ENCODE data around the gene NUAK2.
A peak's percentile ranks its signal among the peaks of the same experiment; 100 is the strongest.

The NUAK2 gene

DNA sequence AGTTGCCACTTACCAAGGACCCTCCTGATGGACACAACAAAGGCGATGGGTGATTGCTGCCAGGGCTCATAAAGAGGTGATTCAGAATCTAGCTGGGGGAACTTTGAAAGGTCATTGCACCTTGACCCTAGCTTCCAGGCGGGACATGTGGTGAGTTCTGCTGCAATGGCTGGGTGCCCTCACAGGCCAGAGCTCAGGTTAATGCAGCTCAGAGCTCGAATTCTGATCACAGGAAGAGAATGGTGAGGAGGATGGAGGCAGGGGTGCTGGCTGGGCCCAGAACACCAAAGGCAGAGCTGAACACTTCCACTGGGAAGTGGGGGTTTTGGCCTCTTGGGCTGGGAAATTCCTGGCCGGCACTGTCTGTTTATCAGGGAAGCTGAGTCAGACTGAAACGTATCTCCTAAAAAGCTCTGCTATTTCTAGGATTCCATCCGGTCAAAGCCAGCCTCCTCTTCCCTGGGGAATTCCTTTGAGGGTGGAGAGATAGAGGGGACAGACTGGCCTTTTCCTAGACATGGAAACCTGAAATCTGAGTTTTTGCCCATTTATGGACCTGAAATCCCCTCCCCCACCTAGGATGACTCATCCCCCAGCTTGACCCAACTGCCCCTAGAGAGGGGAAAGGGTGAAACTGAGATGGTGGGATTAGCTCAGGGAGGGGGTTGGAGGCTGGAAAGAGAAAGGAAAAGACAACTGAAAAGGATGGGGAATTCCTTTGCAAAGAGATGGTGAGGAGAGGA lies 27.2 kb downstream of the NUAK2 start:
- Histone ChIP-seq H3K9ac (ENCODE audit: low read depth, low read length) (peak overlapping the region; percentile 60), H3K27me3 (ENCODE audit: control insufficient read depth, insufficient read depth, low read length) (no peaks in the 10 kb centered on the region), H3K36me3 (ENCODE audit: control insufficient read depth, insufficient read depth, low read length) (no peaks in the 10 kb centered on the region), H3K4me3 (ENCODE audit: low read depth, low read length) (no peak overlapping the region; the same call in 1 of the 2 replicates), H3K27ac (ENCODE audit: low read depth, low read length) (peak overlapping the region; percentile 100), H3K4me1 (ENCODE audit: control insufficient read depth, insufficient read depth, low read length) (peaks cover 42% of the 10 kb centered on the region), H3K9me3 (ENCODE audit: control insufficient read depth, insufficient read depth, low read length) (no peaks in the 10 kb centered on the region)

DNA sequence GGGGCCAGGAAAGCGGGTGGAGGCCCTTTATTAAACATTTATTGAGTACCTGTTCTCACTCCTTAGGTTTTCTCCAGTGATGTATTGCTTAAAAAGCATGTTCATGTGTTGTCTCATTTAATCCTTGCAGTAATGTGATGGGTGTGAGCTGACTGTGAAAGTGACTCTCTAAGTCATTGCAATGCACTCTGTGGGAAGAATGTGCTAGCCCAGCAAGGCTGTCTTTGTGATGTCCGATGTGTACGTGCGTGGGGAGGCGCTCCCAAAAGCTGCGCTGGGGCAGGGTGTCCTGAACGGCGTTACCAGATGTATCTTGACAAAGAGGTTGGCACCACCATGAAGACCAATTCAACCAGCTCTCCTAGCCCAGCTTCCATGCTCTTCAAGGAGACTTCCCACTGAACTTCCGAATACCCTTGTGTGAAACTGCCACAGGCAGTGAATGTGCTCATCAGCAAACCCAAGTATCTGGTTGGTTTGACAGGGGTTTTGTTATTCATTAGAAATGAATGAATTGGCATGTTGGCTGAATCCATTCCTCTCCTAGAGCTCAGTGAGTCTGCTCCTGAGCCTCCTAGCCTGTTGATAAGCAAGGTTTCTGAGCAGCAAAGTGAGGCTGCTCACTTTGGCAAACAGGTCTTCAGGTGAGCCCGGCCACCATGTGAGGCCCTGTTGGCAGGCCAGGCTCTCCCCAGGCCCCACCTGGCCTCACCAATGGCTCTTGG lies 28.0 kb downstream of the NUAK2 start:
- H3K4me3 ChIP-seq (ENCODE audit: low read depth, low read length) = no peak overlapping the region
- peaks cover 37% of the 10 kb centered on the region for H3K4me1 ChIP-seq (ENCODE audit: control insufficient read depth, insufficient read depth, low read length)
- H3K9ac ChIP-seq (ENCODE audit: low read depth, low read length) = peak overlapping the region; percentile 37
- H3K27ac ChIP-seq (ENCODE audit: low read depth, low read length) = peak overlapping the region; percentile 100
- no peaks in the 10 kb centered on the region for H3K36me3 ChIP-seq (ENCODE audit: control insufficient read depth, insufficient read depth, low read length)
- H3K9me3 ChIP-seq (ENCODE audit: control insufficient read depth, insufficient read depth, low read length) = no peaks in the 10 kb centered on the region
- no peaks in the 10 kb centered on the region for H3K27me3 ChIP-seq (ENCODE audit: control insufficient read depth, insufficient read depth, low read length)

DNA sequence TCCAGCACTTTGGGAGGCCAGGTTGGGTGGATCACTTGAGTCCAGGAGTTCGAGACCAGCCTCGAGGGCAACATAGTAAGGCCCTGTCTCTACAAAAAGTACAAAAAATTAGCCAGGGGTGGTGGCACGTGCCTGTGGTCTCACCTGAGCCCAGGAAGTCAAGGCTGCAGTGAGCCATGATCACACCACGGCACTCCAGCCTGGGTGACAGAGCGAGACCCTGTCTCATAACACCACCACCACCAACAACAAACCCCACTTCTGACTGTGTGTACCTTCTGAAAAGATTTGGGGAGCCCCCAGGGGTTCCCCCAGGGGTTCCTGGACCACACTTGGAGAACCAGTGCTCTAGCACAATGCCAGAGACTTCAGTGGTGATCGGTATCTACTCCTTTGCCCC lies 29.9 kb downstream of the NUAK2 start:
- H3K4me3 ChIP-seq (ENCODE audit: low read depth, low read length) = no peak overlapping the region
- H3K36me3 ChIP-seq (ENCODE audit: control insufficient read depth, insufficient read depth, low read length) = no peaks in the 10 kb centered on the region
- H3K27ac ChIP-seq (ENCODE audit: low read depth, low read length) = no peak overlapping the region
- H3K9me3 ChIP-seq (ENCODE audit: control insufficient read depth, insufficient read depth, low read length) = no peaks in the 10 kb centered on the region
- peaks cover 36% of the 10 kb centered on the region for H3K4me1 ChIP-seq (ENCODE audit: control insufficient read depth, insufficient read depth, low read length)
- no peaks in the 10 kb centered on the region for H3K27me3 ChIP-seq (ENCODE audit: control insufficient read depth, insufficient read depth, low read length)
- no peak overlapping the region for H3K9ac ChIP-seq (ENCODE audit: low read depth, low read length)

DNA sequence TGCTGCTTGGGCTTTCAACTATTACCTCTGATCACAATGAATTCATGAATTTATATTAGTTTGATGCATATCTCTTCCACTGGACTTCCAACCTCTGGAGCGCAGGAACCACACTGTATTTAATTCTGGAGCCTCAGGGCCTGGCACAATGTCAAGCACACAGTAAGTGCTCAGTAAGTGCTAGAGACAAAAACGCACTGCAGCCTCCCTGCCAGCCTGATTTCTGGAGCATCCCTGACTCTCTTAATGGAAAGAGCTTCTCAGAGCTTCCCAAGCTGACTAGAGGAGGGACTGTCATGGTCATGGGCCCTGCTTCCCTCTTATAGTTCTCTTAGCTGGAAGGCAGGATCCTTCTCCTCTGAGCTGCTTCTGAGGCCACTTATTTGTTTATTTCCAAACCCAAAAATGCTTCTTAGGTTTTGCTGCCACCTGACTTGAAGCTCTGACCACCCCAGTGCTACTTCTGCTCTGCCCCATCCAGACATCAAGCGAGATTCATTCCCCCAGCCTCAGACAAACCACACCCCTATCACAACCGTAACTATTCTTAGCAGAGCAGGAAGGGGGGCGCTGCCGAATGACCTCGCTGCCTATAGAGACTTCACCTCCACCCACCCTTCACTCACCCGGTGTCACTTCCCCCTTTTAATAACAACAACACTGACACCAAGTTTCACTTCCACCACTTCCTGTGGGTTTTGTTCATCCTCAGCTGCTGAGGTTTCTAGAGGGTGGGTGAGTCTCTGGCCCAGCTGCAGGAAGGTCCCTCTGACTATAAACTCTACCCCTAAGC lies 33.6 kb downstream of the NUAK2 start:
- no peak overlapping the region for H3K4me3 ChIP-seq (ENCODE audit: low read depth, low read length)
- H3K9me3 ChIP-seq (ENCODE audit: control insufficient read depth, insufficient read depth, low read length) = no peaks in the 10 kb centered on the region
- H3K27ac ChIP-seq (ENCODE audit: low read depth, low read length) = peak overlapping the region; percentile 28
- H3K27me3 ChIP-seq (ENCODE audit: control insufficient read depth, insufficient read depth, low read length) = no peaks in the 10 kb centered on the region
- H3K9ac ChIP-seq (ENCODE audit: low read depth, low read length) = no peak overlapping the region
- peaks cover 34% of the 10 kb centered on the region for H3K4me1 ChIP-seq (ENCODE audit: control insufficient read depth, insufficient read depth, low read length)
- H3K36me3 ChIP-seq (ENCODE audit: control insufficient read depth, insufficient read depth, low read length) = no peaks in the 10 kb centered on the region

DNA sequence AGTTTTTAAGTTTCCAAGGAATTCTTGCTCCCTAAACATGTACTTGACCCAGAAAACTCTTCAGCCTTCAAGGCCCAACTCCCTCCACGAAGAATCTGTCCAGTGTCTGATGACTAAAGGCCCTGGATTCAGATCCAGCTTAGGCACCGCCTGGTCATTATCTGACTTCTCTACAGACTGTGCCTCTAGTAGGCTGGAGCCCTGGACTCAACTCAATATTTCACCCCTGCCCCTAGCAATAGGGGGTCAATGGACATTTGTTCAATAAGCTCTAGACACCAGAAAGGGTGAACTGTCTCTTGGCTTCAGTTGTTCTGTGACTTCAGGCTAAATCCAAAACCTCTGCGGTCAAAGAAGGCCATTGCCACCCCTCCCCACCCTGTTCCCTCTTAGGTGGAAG lies 34.5 kb downstream of the NUAK2 start:
- H3K9me3 ChIP-seq (ENCODE audit: control insufficient read depth, insufficient read depth, low read length) = no peaks in the 10 kb centered on the region
- H3K4me3 ChIP-seq (ENCODE audit: low read depth, low read length) = no peak overlapping the region
- no peak overlapping the region for H3K9ac ChIP-seq (ENCODE audit: low read depth, low read length)
- H3K27me3 ChIP-seq (ENCODE audit: control insufficient read depth, insufficient read depth, low read length) = no peaks in the 10 kb centered on the region
- peaks cover 34% of the 10 kb centered on the region for H3K4me1 ChIP-seq (ENCODE audit: control insufficient read depth, insufficient read depth, low read length)
- H3K27ac ChIP-seq (ENCODE audit: low read depth, low read length) = no peak overlapping the region
- no peaks in the 10 kb centered on the region for H3K36me3 ChIP-seq (ENCODE audit: control insufficient read depth, insufficient read depth, low read length)

DNA sequence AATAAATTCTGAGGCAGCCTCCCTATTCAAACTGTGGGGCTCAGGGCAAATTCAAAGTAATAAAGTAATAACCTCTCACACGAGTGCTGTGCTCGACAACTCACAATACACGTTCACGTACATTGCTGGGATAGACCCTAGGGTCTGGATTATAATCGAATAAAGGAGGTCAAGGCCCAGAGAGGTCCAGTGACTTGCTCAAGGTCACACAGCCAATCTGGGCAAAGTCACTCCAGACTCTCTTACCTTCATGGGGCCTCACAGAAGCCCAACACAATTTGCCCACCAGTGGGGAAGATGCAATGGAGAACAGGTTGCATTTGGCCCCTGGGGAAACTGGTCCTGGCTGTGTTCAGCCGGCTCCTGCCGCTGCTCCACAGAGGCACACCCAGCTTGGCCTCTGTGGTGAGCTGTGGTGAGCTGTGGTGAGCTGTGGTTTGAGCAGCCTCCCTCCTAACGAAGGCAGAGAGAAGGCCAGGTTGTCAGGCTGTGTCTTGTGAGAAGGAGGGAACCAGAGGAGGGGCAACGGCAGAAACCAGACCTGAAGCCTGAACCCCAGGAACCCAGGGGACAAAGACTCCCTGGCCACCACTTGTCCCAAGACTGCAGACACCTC lies 35.1 kb downstream of the NUAK2 start:
- H3K4me1 ChIP-seq (ENCODE audit: control insufficient read depth, insufficient read depth, low read length) = peaks cover 34% of the 10 kb centered on the region
- H3K4me3 ChIP-seq (ENCODE audit: low read depth, low read length) = no peak overlapping the region
- no peaks in the 10 kb centered on the region for H3K9me3 ChIP-seq (ENCODE audit: control insufficient read depth, insufficient read depth, low read length)
- H3K9ac ChIP-seq (ENCODE audit: low read depth, low read length) = no peak overlapping the region
- H3K27me3 ChIP-seq (ENCODE audit: control insufficient read depth, insufficient read depth, low read length) = no peaks in the 10 kb centered on the region
- H3K27ac ChIP-seq (ENCODE audit: low read depth, low read length) = peak overlapping the region; percentile 54
- no peaks in the 10 kb centered on the region for H3K36me3 ChIP-seq (ENCODE audit: control insufficient read depth, insufficient read depth, low read length)

DNA sequence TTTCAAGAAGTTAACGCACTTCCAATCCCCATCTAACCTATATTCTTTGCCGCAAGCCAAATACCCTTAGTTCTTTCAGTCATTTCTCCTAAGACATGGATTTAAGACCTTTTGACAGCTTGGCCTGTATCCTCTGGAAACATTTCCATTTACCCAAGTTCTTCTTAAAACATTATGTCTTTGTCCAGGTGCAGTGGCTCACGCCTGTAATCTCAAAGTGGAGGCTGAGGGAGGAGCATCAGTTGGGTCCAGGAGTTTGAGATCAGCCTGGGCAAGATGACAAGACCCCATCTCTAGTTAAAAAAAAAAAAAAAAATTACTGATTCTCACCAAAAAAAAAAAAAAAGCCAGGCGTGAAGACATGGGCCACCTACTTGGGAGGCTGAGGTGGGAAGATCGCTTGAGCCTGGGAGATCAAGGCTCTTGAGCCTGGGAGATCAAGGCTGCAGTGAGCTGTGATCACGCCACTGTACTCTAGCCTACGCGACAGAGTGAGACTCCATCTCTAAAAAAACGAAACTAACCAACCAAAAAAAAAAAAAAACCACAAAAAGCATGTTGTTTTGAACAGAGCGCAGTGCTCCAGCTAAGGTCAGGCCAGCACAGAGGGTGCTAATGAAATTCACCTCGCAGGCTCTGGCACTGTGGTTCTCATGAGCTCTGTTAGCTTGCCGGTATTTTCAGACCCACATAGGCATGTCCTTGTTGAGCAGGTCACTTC lies 36.0 kb downstream of the NUAK2 start:
- H3K9me3 ChIP-seq (ENCODE audit: control insufficient read depth, insufficient read depth, low read length) = no peaks in the 10 kb centered on the region
- H3K36me3 ChIP-seq (ENCODE audit: control insufficient read depth, insufficient read depth, low read length) = no peaks in the 10 kb centered on the region
- no peaks in the 10 kb centered on the region for H3K27me3 ChIP-seq (ENCODE audit: control insufficient read depth, insufficient read depth, low read length)
- H3K4me3 ChIP-seq (ENCODE audit: low read depth, low read length) = no peak overlapping the region
- H3K4me1 ChIP-seq (ENCODE audit: control insufficient read depth, insufficient read depth, low read length) = peaks cover 34% of the 10 kb centered on the region
- peak overlapping the region; percentile 89 for H3K27ac ChIP-seq (ENCODE audit: low read depth, low read length)
- no peak overlapping the region for H3K9ac ChIP-seq (ENCODE audit: low read depth, low read length)

DNA sequence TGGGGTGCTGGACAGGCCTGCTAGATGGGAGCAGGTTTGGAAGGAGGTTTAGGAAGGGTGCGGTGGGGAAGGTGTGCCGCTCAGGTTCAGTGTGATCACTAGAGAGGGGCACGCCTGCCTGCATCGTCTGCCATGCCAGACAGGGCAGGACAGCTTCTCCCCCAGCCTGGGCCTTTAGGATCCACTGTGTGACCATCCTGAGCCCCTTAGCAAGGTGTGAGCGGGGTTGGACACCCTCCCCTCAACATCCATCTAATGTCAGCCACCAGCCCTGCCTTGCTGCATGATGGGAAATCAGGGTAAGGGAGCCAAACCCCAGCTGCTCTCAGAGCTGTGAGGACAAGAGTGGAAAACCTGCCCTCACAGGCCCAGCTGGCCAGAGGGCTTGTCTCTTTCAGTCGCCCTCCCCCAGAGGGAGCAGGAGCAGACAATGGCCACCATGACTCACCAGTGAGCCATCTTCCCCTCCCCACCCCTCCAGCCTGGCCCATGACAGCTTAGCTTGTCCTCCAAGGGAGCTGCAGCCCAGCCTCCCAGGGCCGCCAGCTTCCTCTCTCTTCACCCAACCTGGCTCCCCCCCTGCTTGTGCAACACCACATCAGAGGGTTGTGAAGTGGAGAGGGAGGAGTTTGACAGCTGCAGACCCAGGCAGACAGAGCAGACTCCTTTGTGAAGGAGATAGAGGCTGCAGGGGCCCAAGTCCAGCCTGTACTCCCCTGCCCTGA lies 37.0 kb downstream of the NUAK2 start:
- Histone ChIP-seq H3K4me3 (ENCODE audit: low read depth, low read length) (no peak overlapping the region), H3K9ac (ENCODE audit: low read depth, low read length) (no peak overlapping the region), H3K36me3 (ENCODE audit: control insufficient read depth, insufficient read depth, low read length) (no peaks in the 10 kb centered on the region), H3K9me3 (ENCODE audit: control insufficient read depth, insufficient read depth, low read length) (no peaks in the 10 kb centered on the region), H3K27ac (ENCODE audit: low read depth, low read length) (peak overlapping the region; percentile 89), H3K4me1 (ENCODE audit: control insufficient read depth, insufficient read depth, low read length) (peaks cover 34% of the 10 kb centered on the region), H3K27me3 (ENCODE audit: control insufficient read depth, insufficient read depth, low read length) (no peaks in the 10 kb centered on the region)

DNA sequence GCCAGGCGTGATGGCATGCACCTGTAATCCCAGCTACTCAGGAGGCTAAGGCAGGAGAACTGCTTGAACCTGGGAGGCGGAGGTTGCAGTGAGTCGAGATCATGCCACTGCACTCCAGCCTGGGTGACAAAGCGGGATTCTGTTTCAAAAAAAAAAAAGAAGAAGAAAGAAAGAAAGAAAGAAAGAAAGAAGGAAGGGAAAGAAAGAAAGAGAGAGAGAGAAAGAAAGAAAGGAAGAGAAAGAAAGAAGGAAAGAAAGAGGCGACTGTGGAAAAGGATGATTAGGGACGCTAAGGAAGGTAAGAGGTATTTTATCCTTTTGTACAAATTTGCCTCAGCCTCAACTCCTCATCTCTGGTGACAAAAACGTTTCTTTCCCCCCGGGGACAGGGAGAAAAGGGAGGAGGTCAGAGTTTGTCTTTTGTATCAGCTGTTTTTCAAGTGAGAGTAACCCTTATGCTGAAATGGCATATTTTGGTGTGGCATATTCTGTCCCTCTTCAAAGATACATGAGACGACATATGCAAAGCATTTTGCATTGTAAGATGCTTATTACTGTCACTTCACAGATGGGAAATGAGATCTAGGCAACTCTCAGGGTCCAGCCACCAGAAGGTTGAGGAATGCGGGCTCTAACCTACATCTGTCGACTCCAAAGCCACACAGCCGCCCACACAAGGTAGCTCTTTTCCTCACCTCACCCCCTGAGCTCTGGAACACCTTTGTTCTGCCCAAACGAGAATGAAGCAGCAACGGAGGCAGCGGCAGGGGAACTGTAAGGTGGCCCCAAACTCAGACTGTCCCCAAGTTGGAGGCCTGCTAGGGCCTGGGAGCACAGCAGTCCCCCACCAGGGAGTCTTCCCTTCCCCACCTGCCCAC lies 38.0 kb downstream of the NUAK2 start:
- H3K27me3 ChIP-seq (ENCODE audit: control insufficient read depth, insufficient read depth, low read length) = no peaks in the 10 kb centered on the region
- H3K36me3 ChIP-seq (ENCODE audit: control insufficient read depth, insufficient read depth, low read length) = no peaks in the 10 kb centered on the region
- H3K9me3 ChIP-seq (ENCODE audit: control insufficient read depth, insufficient read depth, low read length) = no peaks in the 10 kb centered on the region
- H3K27ac ChIP-seq (ENCODE audit: low read depth, low read length) = peak overlapping the region; percentile 89
- no peak overlapping the region for H3K4me3 ChIP-seq (ENCODE audit: low read depth, low read length)
- no peak overlapping the region for H3K9ac ChIP-seq (ENCODE audit: low read depth, low read length)
- H3K4me1 ChIP-seq (ENCODE audit: control insufficient read depth, insufficient read depth, low read length) = peaks cover 34% of the 10 kb centered on the region

Data from HUES48 (cell line).